Activated CD4-positive, CD25-positive, alpha-beta regulatory T cell treated with anti-CD3 and anti-CD28 coated beads, Interleukin-2, amount 50 U/mL, for 24 hours (primary cell): ENCODE results near the gene BRMS1.
"Not testable (repeated sequence)": the region's sequence is repeated elsewhere in the genome, so short reads cannot be mapped to it uniquely, and the experiment has no call there.

Source experiments
- ATAC-seq, 2 donors: fragments of 150-1000 bp; cut with Tn5 transposase; one replicate each; pipeline ENCODE4 v1.10.0; 2021; ENCODE audit warnings: mild to moderate bottlenecking in 1 of 2, moderate library complexity in 1 of 2

BRMS1 gene

DNA sequence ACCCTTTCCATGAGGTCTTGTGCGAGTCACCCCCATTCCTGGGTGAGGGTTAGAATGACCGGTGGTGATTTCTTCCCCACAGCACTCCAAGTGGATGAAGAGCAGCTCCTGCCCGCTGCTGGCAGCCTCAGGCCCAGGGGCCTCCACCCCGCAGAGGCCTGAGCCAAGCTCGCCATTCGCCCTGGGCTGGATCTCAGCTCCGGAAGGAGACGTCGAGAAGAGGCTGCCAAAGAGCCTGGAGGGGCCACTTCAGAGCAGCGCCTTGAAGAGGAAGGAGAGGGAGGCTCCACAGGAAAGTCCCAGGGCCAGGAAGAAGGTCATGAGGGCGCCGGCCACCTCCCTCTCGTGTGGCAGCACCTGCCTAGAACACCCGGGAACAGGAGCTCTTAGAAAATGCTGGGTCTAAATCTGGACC lies 18.3 kb upstream of the BRMS1 start:
- no peak for ATAC-seq

DNA sequence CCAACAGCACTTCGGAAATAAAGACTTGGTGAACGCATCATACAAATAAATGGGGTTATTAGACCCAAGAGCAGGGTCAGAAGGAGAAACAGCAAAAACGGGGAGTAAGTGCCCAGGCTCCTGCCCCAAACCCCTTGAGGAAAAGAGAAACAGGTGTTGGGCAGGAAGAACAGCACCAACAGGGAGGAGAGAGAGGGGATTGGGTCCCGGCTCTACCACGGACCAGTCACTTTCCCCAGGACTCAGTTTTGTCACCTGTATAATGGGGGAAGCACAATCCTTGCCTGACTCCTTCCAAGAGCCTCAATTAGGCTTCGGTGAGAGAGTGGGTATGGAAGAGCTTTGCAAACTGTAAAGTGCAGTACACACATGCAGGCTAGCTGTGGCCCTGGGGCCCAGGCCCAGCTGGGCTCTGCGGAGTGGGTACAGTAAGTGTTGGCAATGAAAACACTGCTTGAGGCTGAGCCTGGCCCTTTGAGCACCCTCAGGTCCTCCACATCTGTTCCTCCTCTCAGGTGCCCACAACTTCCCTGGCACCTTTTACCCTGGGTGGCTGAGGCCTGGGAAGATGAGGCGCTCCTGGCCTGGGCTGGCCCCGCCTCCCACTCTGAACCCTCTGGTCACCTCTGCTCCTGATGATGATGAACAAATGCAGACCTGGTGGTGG lies 17.7 kb upstream of the BRMS1 start:
- ATAC-seq = no peak

DNA sequence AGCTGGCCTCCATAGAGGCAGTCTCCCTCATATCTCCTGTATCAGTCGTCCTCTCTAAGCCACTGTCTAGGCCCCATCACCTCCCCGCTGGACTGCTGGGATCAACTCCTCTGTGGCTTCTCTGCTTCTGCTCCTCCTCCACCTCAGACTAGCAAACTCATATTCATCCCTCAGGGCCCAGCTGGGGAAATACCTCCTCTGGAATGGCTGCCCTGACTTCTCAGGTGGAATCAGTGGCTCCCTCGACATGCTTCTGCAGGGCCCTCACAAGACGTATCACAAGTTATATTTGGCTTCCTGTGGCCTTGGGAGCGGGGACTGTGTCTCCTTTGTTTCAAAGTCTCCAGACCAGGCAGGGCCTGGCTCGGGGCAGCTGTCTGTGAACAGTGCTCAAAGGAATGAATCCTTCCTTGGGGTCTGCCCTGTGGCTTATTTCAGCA lies 16.6 kb upstream of the BRMS1 start:
- no peak for ATAC-seq

DNA sequence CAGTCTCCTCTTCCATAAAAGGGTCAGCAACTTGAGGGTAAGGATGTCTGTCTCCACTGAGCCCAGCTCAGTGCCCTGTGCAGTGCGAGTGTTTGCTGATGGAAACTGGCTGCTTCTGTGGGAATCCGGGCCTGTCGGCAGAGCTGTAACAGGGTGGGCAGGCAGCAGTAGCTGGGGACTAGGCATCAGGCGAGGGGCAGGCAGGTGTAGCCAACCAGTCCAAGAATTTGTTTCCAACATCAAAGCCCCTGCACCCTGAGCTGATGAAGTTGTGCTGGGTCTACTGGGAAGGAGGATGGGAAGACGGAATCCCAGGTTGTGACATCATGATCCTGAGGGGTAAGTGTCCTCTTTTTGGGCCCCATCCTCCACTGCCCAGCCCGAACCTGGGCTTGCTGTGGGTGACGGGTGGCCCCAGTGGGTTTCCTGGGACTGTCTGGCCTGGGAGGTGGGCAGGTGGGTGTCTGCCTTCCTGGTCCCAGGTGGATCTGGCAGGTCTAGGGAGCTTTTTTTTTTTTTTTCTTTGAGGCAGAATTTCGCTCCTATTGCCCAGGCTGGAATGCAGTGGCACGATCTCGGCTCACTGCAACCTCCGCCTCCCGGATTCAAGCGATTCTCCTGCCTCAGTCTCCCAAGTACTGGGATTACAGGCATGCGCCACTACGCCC lies 15.6 kb upstream of the BRMS1 start:
- no peak for ATAC-seq

DNA sequence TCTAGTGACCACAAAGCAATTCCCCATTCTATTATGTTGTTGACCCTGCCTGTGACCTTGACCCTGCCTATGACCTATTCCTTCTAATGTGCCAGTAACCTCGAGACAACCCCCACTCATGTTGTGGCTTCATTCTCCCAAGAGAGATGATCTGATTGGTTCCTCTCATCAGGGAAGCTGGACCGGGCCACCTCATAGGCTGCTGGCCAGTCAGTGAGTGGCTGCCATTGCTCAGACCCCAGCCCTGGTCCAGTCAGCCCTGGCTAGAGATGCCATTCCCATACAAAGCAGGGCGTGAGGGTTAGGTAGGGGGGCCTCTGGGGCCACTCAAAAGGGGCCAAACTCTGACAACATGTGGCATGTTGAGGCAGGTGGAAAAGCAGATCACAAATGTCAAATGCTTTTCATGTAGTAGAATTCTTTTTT lies 14.8 kb upstream of the BRMS1 start:
- ATAC-seq = no peak

DNA sequence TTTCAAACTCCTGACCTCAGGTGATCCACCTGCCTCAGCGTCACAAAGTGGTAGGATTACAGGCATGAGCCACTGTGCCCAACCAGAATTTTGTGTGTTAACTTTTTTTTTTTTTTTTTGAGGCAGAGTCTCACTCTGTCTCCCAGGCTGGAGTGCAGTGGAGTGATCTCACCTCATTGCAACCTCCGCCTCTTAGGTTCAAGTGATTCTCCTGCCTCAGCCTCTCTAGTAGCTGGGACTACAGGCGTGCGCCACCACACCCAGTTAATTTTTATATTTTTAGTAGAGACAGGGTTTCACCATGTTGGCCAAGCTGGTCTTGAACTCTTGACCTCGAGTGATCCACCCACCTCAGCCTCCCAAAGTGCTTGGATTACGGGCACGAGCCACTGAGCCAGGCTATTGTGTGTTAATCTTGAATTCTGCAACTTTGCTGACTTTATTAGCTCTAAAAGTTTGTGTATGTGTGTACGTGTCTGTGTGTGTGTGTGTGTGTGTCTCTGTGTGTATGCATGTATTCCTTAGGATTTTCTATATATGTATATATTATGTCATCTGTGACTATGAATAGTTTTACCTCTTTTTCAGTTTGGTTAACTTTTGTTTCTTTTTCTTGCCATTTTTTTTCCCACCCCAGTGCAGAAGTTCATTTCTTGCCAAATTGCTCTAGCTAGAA lies 5.8 kb upstream of the BRMS1 start:
- ATAC-seq = not testable (repeated sequence)

DNA sequence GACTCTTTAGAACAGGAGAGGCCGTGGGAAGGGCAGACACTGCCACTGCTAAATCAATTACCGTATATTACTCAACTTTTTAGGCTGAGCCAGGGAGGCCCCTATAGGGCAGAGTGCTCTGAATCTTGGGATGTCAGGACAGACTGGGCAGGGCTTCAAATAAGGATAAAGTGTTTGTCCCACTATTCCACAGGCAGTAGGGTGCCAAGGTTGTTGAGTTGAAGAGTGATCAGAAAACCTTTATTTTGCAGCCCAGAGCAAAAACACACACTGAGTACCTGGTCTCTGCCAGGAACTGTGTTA lies 4.1 kb upstream of the BRMS1 start:
- no peak for ATAC-seq

DNA sequence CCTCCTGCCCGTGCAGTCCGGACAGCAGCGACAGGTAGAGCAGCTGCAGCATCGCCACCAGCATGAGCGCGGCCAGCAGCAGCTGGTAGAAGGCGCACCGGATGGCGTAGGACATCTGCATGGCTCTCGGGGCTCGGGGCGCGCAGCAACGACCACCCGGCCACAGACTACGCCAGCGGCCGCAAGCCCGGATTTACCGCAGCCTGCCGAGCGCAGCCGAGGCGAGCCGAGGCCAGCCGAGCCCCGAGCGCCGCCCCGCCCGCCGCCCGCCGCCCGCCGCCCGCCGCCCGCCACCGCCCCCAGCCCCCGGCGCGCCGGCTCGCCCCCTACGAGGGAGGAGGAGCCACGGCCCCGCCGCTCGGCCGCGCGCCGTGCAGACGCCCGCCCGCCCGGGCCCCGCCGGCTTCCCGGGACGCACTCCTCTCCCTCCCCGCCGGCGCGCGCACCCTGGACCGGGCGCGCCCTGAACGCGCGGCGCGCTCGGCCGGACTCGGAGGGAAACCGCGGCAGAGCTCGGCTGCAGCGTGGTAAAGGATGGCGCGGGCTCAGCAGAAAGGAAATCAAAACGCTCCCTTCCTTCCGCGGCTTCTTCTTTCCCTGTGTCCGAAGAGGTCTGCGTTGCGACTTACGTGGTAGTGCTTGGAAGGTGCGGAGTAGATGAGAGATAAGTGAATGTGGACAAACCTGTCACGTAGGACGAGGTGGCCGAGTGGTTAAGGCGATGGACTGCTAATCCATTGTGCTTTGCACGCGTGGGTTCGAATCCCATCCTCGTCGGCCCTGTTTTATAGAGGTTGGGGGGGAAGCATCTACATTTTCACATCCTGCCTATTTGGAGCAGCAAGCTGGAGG lies 2.7 kb upstream of the BRMS1 start, which contains the start of gene B4GAT1:
B4GAT1 (minus strand) TSS at position 205 of the 852 bp plus-strand sequence; CDS start at position 121, 84 bp downstream.
- ATAC-seq = peak; percentile 63 to 72

DNA sequence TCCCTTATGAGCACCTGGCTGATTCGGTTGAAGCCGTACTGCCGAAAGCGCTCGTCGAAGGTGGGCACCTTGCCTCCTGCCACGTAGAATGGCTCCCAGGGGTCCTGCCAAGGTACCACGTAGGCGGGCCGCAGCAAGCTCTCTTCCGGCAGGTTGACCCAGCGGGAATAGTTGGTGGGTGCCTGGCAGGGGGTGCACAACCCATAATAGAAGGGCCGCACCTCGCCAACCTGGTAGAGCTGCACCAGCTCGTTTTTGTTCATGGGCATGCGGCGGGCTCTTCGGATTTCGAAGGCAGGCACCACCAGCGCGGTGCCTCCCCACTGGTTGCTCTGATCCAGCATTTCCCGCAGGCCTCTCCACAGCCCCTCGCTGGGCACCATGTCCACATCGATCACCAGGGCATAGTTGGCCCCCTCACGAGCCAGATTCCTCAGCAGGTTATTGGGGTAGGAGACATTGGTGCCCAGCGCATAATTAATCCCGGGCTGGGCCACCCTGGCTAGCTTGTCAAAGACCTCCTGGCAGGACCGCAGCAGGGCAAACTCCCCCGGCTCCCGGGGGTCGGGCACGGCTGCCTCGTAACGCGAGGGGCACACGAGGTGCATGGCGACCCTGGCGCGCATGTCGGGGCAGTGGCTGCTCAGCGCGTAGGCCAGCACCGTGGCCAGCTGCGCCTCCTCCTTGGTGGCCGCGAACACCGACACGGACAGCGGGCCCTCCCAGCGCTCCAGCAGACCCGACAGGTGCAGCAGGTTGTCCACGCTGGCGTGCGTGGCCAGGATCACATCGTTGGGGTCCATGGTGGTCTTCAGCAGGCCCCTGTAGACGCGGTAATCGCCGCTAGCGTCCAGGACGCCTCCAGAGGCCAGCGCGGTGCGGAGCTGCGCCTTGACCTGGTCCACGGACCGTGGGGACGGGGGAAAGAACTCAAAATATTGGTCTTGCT lies 1.8 kb upstream of the BRMS1 start:
- ATAC-seq = no peak

DNA sequence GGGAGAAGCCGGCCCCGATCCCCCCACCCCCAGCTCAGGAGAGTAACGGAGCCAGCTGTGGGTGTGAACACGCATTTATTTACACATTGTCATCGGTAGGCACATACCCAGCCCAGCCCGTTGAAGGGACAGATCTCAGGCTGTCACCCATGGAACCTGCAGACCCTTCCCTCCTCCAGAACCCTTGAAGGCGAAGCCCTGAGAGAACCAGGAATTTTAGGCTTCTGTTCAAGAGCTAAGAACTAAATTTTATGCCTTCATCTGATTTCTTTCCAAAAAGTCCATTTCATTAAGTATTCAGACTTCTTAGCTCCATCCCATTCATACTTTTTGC lies 379 bp upstream of the BRMS1 start:
- ATAC-seq = peak; percentile 5 to 6

DNA sequence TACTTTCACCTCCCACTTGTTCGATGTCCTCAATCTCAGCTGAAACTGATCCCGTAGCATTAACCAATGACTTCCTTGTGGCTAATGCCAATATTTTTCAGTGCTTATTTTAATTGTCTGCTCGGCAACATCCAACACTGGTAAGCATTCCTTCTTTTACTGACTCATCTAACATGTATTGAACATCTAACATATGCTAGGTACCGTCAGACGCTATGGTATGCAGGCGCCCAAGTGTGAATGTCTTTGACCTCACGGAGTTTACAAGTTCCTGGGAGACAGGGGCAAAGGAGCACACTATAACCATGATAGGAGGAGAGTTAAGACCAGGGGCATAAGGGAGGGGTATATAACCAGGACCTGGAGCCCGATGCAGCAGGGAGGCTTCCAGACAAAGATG lies 1.7 kb downstream of the BRMS1 start:
- ATAC-seq = no peak

DNA sequence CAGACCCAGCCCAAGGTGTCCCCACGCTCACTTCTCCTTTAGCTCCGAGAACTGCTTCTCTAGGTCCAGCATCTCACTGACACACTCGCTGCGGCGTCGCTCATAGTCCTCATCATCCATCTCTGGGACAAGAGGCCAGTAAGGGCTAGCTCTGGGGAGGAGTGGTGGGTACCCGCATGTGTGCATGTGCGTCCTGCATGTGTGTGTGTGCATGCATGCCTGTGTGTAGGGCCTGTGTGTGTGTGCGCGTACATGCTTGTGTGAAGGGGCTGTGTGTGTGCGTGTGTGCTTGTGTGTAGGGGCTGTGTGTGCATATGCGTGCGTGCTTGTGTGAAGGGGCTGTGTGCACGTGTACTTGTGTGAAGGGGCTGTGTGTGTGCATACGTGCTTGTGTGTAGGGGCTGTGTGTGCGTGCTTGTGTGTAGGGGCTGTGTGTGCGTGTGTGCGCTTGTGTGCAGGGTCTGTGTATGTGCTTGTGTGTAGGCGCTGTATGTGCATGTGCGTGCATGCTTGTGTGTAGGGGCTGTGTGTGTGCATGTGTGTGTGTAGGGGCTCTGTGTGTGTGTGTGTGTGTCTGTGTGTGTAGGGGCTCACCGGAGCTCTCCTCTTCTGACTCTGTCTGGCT lies 3.3 kb downstream of the BRMS1 start:
- no peak for ATAC-seq

DNA sequence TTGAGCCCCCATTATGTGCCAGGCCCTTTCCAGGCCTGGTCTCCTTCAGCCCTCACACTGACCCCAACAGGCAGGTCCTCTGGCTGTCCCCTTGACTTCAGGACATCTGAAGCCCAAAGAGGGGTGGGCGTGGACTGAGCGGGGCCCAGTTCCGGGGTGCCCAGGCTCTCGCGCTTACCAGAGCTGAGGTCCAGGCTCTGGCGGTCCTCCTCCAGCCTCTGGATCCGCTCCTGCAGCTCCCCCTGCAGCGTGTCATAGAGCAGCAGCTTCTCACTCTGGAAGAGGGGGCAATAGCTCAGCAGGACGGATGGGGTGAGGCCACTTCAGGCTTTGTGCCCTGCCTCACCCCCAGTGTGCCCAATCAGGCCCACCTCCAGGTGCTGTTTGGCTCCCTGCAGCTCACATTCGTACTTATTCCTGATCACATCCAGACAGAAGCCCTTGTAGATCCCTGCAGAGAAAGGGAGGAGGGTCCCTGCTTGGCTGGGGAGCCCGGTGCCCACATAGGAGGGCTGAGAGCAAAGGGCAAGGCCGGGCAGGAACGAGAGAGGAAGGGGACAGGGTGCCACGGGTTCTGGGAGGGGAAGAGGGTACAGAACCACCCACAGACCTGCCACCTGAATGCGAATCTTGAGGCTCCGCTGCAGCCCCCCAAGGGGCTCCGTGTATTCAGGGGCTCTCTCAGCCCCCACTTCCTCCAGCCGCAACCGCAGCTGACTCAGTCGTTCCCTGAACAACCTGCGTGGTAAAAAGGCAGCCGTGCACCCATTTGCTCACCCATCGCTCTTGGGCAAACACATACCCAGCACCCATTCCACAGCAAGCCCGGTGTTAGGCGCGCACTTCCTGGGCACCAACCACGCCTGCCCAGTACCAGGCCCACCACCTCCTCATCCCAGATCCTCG lies 4.1 kb downstream of the BRMS1 start:
- ATAC-seq = no peak

DNA sequence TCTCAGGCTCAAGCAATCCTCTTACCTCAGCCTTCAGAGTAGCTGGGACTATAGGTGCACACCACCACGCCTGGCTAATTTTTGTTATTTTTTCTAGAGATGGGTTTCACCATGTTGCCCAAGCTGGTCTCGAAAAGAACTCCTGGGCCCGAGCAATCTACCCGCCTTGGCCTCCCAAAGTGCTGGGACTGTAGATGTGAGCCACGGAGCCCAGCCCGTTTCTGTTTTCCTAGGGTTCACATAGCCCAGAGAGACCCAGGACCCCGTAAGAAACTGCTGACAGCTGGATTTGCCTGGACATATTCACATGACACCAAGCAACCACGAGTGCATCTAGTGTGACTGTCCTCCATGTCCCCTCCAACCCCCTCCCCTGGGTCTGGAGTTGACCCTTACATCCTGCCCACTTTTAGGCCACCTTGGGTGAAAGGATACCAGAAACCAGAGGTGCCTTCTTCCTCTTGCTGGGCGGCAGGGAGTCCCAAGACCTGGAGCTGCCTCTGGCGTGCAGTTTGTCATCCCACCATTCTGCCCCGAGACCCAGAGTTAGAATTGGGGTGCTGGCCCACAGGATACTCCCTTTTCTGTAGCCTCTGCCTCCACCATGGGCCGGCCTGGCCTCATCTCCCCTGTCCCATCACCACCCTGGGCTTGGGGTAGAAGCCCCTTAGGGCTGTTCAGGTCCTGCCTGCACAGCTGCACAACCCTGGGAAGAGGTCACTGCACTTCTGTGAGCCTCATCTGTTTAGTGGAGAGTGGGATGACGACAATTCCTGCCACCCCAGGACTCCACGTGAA lies 5.0 kb downstream of the BRMS1 start:
- no peak for ATAC-seq

DNA sequence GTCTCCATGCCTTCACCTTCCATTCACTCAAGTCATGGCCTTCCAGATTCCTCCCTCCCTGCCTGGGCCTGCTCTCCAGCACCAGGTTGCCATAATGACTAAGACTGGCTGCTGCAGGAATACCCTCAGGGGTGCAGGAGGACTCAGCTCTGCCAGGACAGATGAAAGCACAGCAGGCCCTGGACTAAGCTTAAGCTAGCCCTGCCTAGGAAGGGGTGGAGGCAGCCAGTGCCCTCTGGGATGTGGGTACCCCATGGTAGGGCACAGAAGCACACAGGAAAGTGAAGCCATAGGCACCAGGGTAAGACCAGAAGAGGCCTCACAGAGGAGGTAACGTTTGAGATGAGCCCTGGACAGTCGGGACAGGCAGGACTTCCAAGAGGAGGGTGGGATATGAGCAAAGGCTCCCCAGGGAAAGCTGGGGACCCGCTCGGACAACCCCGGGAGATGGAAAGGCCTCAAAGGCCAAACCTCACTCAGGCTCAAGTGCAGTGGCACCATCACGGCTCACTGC lies 5.7 kb downstream of the BRMS1 start:
- ATAC-seq = no peak

DNA sequence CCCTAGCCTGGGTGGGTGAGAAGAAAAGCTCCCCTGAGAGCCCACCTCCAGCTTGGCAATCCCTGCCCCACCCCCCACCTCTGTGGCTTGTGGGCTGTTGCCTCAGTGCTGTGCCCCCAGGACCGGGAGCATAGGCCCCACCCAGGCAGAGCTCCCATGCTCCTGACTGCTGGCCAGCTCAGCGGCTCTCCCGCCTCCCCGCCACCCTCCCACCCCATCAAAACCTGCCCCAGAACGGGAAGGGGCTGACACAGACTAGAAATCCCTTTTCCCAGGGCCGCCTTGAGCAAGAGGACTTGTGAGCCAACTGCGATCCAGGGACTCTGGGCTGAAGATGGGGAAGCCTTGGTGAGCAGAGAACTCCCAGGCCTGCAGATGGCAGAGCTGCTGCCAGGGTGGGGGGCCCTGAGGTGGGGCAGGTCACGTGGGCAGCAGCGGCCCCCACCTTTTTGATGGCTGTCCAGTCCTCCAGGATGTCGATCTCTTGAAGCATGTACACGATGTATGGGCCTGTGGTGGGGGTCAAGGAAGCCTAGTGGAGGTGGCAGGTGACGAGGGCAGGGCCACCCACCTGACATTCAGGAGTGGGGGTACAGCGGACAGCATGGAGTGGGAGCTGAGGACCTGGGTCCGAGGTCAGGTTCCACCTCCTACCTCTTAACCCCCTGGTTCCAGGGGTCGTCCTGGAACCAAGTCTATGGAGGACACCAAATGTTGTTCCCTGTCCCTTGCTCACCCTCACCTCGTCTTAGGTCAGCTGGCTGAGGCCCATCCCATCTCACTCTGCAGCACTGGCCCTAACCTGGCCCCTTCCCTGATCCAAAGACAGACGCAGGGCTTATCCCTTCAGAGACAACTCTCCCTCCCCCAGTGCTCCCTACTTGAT lies 6.4 kb downstream of the BRMS1 start:
- no peak for ATAC-seq

DNA sequence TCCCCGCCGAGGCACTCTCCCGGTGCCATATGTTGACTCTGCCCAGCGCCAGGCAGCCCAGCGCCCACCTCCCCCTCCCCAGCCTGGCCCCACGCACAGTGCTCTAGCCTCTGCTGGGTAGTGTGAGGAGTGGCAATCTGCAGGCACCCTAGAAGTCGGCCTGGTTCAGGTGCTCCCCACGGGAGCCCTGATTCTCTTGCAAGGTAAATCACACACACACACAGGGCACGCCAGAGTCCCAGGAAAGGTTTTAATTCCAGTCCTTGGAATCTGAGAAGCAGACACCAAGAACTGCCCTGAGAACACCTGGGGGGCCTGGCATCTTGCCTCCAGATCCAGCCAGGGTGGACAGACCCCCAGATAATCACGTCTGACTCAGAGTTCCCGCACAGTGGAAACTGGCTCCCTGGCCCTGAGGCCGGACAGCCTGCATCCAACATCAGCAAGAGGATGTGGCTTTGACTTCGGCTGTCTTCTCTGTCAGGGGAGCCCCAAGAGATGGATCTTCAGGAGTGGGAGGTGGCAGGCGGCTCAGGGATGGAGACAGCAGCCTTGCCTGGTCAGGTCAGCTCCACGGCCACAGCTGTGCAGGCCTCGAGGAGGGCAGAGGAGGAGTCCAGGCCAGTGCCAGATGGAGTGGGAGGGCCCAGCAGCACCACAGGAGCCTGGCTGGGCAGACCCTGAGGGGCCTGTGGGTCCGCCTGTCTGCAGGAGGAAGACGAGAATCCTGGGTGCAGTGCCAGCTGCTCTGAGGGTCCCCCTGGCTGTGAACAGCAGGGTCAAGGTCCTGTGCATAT lies 7.6 kb downstream of the BRMS1 start:
- ATAC-seq = no peak
